ENCODE measurements around the gene PARD6A. TPM values are rescaled to one million over a fixed set of nuclear protein-coding genes. Genes with fewer than 3 reads are reported as not detected.

Gene PARD6A
- total RNA-seq, 1 experiment from 2014 or later, result 10.8 TPM

- H3K18ac ChIP-seq (ENCODE audit: insufficient read length, low read depth, low read length), result no peak overlapping the region
- no peak for TF ChIP-seq CTCF (conservative IDR thresholded peaks at IDR 0.05)
- no peaks in the 10 kb centered on the region for H3K9me3 Mint-ChIP-seq
- peaks cover 0 to 2% (median 0%) of the 10 kb centered on the region in 3 experiments; a peak in 1 of 7 replicates for H3K36me3 Mint-ChIP-seq (ENCODE audit: insufficient read depth in 1 of 3, low read depth in 3 of 3)
- no peak for DNase-seq
- no peaks in the 10 kb centered on the region for H3K79me1 ChIP-seq (ENCODE audit: insufficient read depth, low read depth, low read length, poor library complexity, severe bottlenecking)
- no peak overlapping the region for H2BK20ac ChIP-seq (ENCODE audit: low read depth, low read length, poor library complexity, severe bottlenecking)
- H2BK120ac ChIP-seq (ENCODE audit: low read depth, low read length, poor library complexity, severe bottlenecking), result no peak overlapping the region
- H3K27me3 Mint-ChIP-seq (ENCODE audit: low read depth), result peaks cover 4% of the 10 kb centered on the region
- peaks cover 7 to 13% of the 10 kb centered on the region in 2 experiments; a peak in 3 of 4 replicates for H3K4me1 Mint-ChIP-seq
- H2AFZ ChIP-seq (ENCODE audit: low read length), result no peak overlapping the region
- no peak overlapping the region for H3K27ac ChIP-seq (ENCODE audit: insufficient read length, low read depth, low read length)
- no peak overlapping the region for H3K23ac ChIP-seq (ENCODE audit: insufficient read length, low read depth, low read length)
- H3K9me3 ChIP-seq (ENCODE audit: control insufficient read depth, low read depth, low read length), result no peaks in the 10 kb centered on the region
- peak overlapping the region in 1 of 2 experiments; percentile 38; a peak in 1 of 5 replicates for H3K4me3 Mint-ChIP-seq
- no peak overlapping the region for H3K4ac ChIP-seq (ENCODE audit: low read depth, low read length)
- no peak overlapping the region for H2BK5ac ChIP-seq (ENCODE audit: insufficient read length, low read length)
- H3K27ac Mint-ChIP-seq, result no peak overlapping the region
- no peak overlapping the region for H4K5ac ChIP-seq (ENCODE audit: insufficient read length, low read depth, low read length)
- no peak overlapping the region for H4K91ac ChIP-seq (ENCODE audit: insufficient read length, low read depth, low read length)
- H3K27me3 ChIP-seq (ENCODE audit: insufficient read depth, low read length), result no peaks in the 10 kb centered on the region
- H3T11ph ChIP-seq (ENCODE audit: low read length), result no peak overlapping the region
- H3K23me2 ChIP-seq (ENCODE audit: insufficient read length, low read depth, low read length, poor library complexity, severe bottlenecking), result peaks cover 3% of the 10 kb centered on the region
- no peak overlapping the region for H4K8ac ChIP-seq (replicated peaks; ENCODE audit: insufficient read length, low read depth, low read length)
- H3K56ac ChIP-seq (ENCODE audit: insufficient read length, low read depth, low read length), result no peak overlapping the region
- H2AK5ac ChIP-seq (ENCODE audit: insufficient read length, low read length), result no peak overlapping the region
- no peak overlapping the region for H3K9ac ChIP-seq (ENCODE audit: extremely low read depth, insufficient read length, low read length)
- H3K79me2 ChIP-seq (ENCODE audit: insufficient read depth, low read length), result no peaks in the 10 kb centered on the region
- WGBS (ENCODE audit: extremely low coverage, insufficient read length, low lambda C conversion rate), result no CpG with 5 or more reads among the region's 10 CpGs
- no peak overlapping the region for H3K14ac ChIP-seq (ENCODE audit: insufficient read depth, low read length)
- no peak overlapping the region for H3K4me2 ChIP-seq (ENCODE audit: insufficient read depth, insufficient read length, low read length)
- H3K4me1 ChIP-seq (ENCODE audit: insufficient read depth, low read length), result no peaks in the 10 kb centered on the region
- H4K20me1 ChIP-seq (ENCODE audit: control insufficient read depth, insufficient read depth, insufficient read length), result peaks cover 3% of the 10 kb centered on the region
- no peak overlapping the region for H2BK15ac ChIP-seq (ENCODE audit: low read depth, low read length)
- no peak overlapping the region for H2BK12ac ChIP-seq (ENCODE audit: insufficient read length, low read depth, low read length)
Observed at GRCh38 chr16:67669499-67670101, 8.8 kb downstream of the PARD6A start.
